Prostate gland (tissue), 2 donors: ENCODE results near the gene C19orf12. TPM values are rescaled to one million over a fixed set of nuclear protein-coding genes. Genes with fewer than 3 reads are reported as not detected.

Experiments used
- DNase-seq: peaks from one replicate; pipeline ENCODE4 v3.0.0-alpha.2; 2019; ENCODE audit warnings: low spot score
- H3K27ac ChIP-seq, 2 donors: fragments of 200-600 bp; sonication (generic); 2 replicates each; pipeline ENCODE4 v1.5.1; 2017 to 2019
- H3K27me3 ChIP-seq: fragments of 200-600 bp; sonication (generic); replicated peaks from 2 replicates; pipeline ENCODE4 v1.5.1; 2019; ENCODE audit not compliant: insufficient read depth
- H3K36me3 ChIP-seq, 2 donors: fragments of 200-600 bp; sonication (generic); 1 replicate in 1 of 2; 2 replicates in 1 of 2; pipeline versions ENCODE4 v1.5.1 to v1.8.1; 2017 to 2019
- H3K4me1 ChIP-seq: fragments of 200-600 bp; sonication (generic); replicated peaks from 2 replicates; pipeline ENCODE4 v1.5.1; 2019
- H3K4me3 ChIP-seq, 2 donors: fragments of 200-600 bp; sonication (generic); 2 replicates each; pipeline ENCODE4 v1.5.1; 2017 to 2019
- H3K9me3 ChIP-seq: fragments of 200-600 bp; sonication (generic); 2 replicates; pipeline ENCODE4 v1.5.1; 2017
- POLR2A ChIP-seq: fragments of 450-650 bp; IDR thresholded peaks from one replicate; pipeline ENCODE4 v1.6.1; 2016; ENCODE audit warnings: antibody characterized with exemption, mild to moderate bottlenecking
- POLR2AphosphoS5 ChIP-seq: sonication (generic); formaldehyde crosslinking; IDR thresholded peaks from one replicate; pipeline ENCODE4 v1.6.1; 2017; ENCODE audit warnings: antibody characterized with exemption
- WGBS: methylation state at CpG from one replicate; pipeline ENCODE4 v1.1.5; 2018; 5-methylcytosine and 5-hydroxymethylcytosine counted together
- intact Hi-C: fragments of 100-400 bp; cut with DNase I; formaldehyde crosslinking; loops from one replicate; pipeline ENCODE4 v1.14.2; 2022
- total RNA-seq, 2 donors: library from RNA; depleted of rRNA; stranded (reverse); fragments of >200 nt; gene quantifications; one replicate each; pipeline ENCODE4 v1.1.0, GENCODE V29; 2016
- TF ChIP-seq, protein P1 (sequence below), 4 experiments: fragments of 200-600 bp in 2 of 4; fragments of 450-650 bp in 2 of 4; sonication (generic) in 2 of 4; IDR thresholded peaks; 1 replicate in 3 of 4; 2 replicates in 1 of 4; pipeline ENCODE4 v1.5.1; 2016 to 2019; ENCODE audit warnings: antibody characterized with exemption in 4 of 4, mild to moderate bottlenecking in 2 of 4, moderate library complexity in 2 of 4

Gene C19orf12
- total RNA-seq, 2 donors from 2014 or later, result 27.9 to 42.4 TPM

DNA sequence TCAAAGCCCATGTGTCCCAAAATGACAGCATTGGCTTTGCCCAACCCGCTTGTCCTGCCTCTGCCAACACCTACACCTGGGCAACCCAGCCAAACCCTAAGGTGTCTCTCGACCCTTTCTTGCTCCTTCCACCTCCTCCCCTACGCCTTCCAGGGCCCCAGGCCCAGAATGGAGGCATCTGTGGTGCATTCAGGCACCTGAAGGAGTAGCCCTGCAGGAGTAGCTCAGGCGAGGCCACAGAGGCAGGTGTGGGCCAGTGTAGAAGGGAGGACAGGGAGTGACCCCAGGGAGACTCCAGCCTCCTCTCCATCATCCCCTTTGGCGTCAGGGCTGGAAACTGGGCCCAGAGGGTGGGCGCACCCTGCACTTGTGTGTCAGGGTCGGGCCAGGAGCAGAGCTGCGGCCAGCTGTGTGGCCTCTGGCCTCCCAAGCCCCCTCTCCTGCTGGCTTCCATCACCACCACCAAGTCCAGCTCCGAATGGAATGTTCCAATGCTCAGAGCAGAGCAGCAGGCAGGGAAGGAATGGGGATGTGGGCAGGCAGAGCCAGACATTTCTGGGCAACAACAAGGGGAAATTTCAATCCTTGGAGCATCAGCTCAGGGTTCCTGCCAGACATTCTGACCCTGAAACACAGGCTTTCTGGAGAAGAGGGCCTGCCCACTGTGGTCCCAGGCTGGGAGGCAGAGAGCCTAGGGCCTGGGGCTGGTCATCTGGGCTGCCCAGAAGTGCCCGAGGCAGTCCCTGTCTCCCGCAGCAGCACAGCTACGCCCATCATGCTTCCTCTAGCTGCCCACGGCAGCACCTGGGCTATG is 33.4 kb downstream of the C19orf12 start:
- TF ChIP-seq POLR2A, result no peak
- H3K9me3 ChIP-seq, result no peaks in the 10 kb centered on the region
- DNase-seq, result no peak
- H3K27me3 ChIP-seq, result no peaks in the 10 kb centered on the region
- no peaks in the 10 kb centered on the region for H3K36me3 ChIP-seq
- H3K4me3 ChIP-seq, result no peak overlapping the region
- intact Hi-C loops, result no loop called here
- peaks cover 19% of the 10 kb centered on the region for H3K4me1 ChIP-seq
- H3K27ac ChIP-seq, result peak overlapping the region; percentile 27 to 32
- WGBS, result 70% methylated on average over 13 of the region's 13 CpGs

DNA sequence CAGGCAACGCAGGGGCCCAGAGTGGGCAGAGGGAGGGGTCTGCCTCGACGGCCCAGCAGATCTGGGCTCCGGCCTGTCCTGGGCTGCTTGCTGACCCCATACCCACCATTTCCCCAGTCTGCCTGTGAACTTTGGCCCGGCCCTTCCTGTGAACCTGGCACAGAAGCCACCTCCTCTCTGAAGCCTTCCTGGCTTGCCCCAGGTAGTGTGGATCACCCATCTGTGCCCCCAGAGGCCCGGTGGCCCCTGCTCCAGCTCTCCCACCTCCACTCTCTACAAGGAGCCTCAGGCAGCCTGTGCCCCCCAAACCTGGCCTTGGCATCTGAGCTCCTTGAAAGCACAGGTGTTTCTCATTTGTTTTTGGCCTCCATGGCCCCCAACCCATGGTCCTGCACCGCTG is 34.1 kb downstream of the C19orf12 start:
- Histone ChIP-seq H3K36me3 (peaks cover 0 to under 1% of the 10 kb centered on the region in 2 donors), H3K4me3 (no peak overlapping the region), H3K4me1 (peaks cover 25% of the 10 kb centered on the region), H3K27ac (peak overlapping the region; percentile 6 to 65), H3K27me3 (no peaks in the 10 kb centered on the region), H3K9me3 (no peaks in the 10 kb centered on the region)
- 80% methylated on average over 7 of the region's 7 CpGs for WGBS
- intact Hi-C loops, result no loop called here
- no peak for DNase-seq
- TF ChIP-seq POLR2AphosphoS5 (no peak), POLR2A (no peak)
- TF ChIP-seq, protein P1, sequence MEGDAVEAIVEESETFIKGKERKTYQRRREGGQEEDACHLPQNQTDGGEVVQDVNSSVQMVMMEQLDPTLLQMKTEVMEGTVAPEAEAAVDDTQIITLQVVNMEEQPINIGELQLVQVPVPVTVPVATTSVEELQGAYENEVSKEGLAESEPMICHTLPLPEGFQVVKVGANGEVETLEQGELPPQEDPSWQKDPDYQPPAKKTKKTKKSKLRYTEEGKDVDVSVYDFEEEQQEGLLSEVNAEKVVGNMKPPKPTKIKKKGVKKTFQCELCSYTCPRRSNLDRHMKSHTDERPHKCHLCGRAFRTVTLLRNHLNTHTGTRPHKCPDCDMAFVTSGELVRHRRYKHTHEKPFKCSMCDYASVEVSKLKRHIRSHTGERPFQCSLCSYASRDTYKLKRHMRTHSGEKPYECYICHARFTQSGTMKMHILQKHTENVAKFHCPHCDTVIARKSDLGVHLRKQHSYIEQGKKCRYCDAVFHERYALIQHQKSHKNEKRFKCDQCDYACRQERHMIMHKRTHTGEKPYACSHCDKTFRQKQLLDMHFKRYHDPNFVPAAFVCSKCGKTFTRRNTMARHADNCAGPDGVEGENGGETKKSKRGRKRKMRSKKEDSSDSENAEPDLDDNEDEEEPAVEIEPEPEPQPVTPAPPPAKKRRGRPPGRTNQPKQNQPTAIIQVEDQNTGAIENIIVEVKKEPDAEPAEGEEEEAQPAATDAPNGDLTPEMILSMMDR (IDR thresholded peaks at IDR 0.05), result no peak

DNA sequence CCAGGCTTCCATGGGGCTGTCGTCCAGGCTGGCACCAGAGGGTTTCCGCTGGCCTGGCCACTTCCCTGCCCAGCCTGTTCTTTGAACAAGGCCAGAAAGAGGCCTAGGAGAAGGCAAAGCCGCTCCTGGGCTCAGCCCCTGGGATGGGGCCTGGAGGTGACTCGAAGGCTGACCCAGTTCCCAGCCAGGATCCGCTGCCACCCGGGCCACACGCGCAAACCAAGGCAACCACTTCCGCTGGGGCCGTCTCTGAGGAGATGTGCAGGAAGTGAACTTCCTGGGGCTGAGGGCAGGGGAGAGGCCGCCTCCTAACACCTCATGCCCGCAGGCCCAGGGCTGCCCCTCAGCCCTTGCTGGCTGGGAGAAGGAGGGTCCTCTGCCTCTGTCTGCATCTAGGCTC is 34.6 kb downstream of the C19orf12 start:
- peak overlapping the region; percentile 6 to 65 for H3K27ac ChIP-seq
- intact Hi-C loops, result no loop called here
- TF ChIP-seq, protein P1 (IDR thresholded peaks at IDR 0.05), result no peak
- TF ChIP-seq POLR2A (no peak), POLR2AphosphoS5 (no peak)
- no peak for DNase-seq
- WGBS, result 62% methylated on average over 11 of the region's 12 CpGs
- peaks cover 3 to 5% of the 10 kb centered on the region in 2 donors for H3K36me3 ChIP-seq
- H3K4me3 ChIP-seq, result no peak overlapping the region
- H3K4me1 ChIP-seq, result peaks cover 29% of the 10 kb centered on the region
- H3K9me3 ChIP-seq, result no peaks in the 10 kb centered on the region
- no peaks in the 10 kb centered on the region for H3K27me3 ChIP-seq

- WGBS, result 87% methylated on average over 9 of the region's 9 CpGs
- Histone ChIP-seq H3K36me3 (peaks cover 10 to 12% of the 10 kb centered on the region in 2 donors), H3K4me1 (peaks cover 29% of the 10 kb centered on the region), H3K9me3 (no peaks in the 10 kb centered on the region), H3K4me3 (no peak overlapping the region), H3K27ac (peak overlapping the region; percentile 65 to 74), H3K27me3 (no peaks in the 10 kb centered on the region)
- intact Hi-C loops, result no loop called here
- TF ChIP-seq POLR2A (no peak), POLR2AphosphoS5 (no peak)
- TF ChIP-seq, protein P1 (IDR thresholded peaks at IDR 0.05), result no peak
- DNase-seq, result no peak
Observed at GRCh38 chr19:29679598-29680210, 35.4 kb downstream of the C19orf12 start.

- Histone ChIP-seq H3K9me3 (no peaks in the 10 kb centered on the region), H3K36me3 (peaks cover 13 to 20% of the 10 kb centered on the region in 2 donors), H3K27me3 (no peaks in the 10 kb centered on the region), H3K27ac (peak overlapping the region; percentile 65 to 74), H3K4me3 (no peak overlapping the region), H3K4me1 (peaks cover 29% of the 10 kb centered on the region)
- TF ChIP-seq POLR2A (no peak), POLR2AphosphoS5 (peak; percentile 73)
- DNase-seq, result peak; percentile 64
- intact Hi-C loops, result no loop called here
- WGBS, result 40% methylated on average over 12 of the region's 20 CpGs
Observed at GRCh38 chr19:29678484-29679106, 36.5 kb downstream of the C19orf12 start.
